Neural progenitor cell (in vitro differentiated cells): Measurements from ENCODE around the gene TMEM238. TPM values are rescaled to one million over a fixed set of nuclear protein-coding genes. Genes with fewer than 3 reads are reported as not detected.

Source experiments
- DNase-seq: peaks from one replicate; pipeline ENCODE4 v3.0.0-alpha.2; 2016; ENCODE audit warnings: low spot score
- H2AFZ ChIP-seq: fragments of 200-600 bp; sonication (generic); replicated peaks from 2 replicates; pipeline ENCODE4 v1.6.1; 2016; ENCODE audit warnings: antibody characterized with exemption
- H3F3A ChIP-seq: fragments of 200-600 bp; sonication (generic); 2 replicates; pipeline ENCODE4 v1.6.1; 2016; ENCODE audit warnings: antibody characterized with exemption, low read depth
- H3K27ac ChIP-seq: fragments of 200-600 bp; sonication (generic); 2 replicates; pipeline ENCODE4 v1.5.1; 2016; ENCODE audit warnings: mild to moderate bottlenecking
- H3K27me3 ChIP-seq: fragments of 200-600 bp; sonication (generic); 2 replicates; pipeline ENCODE4 v1.6.1; 2016; ENCODE audit warnings: mild to moderate bottlenecking, moderate library complexity
- H3K36me3 ChIP-seq: fragments of 200-600 bp; sonication (generic); 2 replicates; pipeline ENCODE4 v1.5.1; 2016
- H3K4me1 ChIP-seq: fragments of 200-600 bp; sonication (generic); 2 replicates; pipeline ENCODE4 v1.6.1; 2016; ENCODE audit warnings: mixed run types
- H3K4me2 ChIP-seq: fragments of 200-600 bp; sonication (generic); 2 replicates; pipeline ENCODE4 v1.6.1; 2016
- H3K4me3 ChIP-seq: fragments of 200-600 bp; sonication (generic); 2 replicates; pipeline ENCODE4 v1.5.1; 2016
- H3K79me2 ChIP-seq: fragments of 200-600 bp; sonication (generic); 2 replicates; pipeline ENCODE4 v1.6.1; 2016; ENCODE audit warnings: low read depth
- H3K9ac ChIP-seq: fragments of 200-600 bp; sonication (generic); 2 replicates; pipeline ENCODE4 v1.6.1; 2016
- H3K9me3 ChIP-seq: fragments of 200-600 bp; sonication (generic); 2 replicates; pipeline ENCODE4 v1.5.1; 2016; ENCODE audit warnings: low read depth
- H4K20me1 ChIP-seq: fragments of 200-600 bp; sonication (generic); 2 replicates; pipeline ENCODE4 v1.6.1; 2016; ENCODE audit warnings: low read depth
- H3K27ac Mint-ChIP-seq: 3 replicates; pipeline ENCODE4 v1.8.0; 2021; ENCODE audit warnings: mixed read lengths
- H3K27me3 Mint-ChIP-seq: 2 replicates; pipeline ENCODE4 v1.8.0; 2022; ENCODE audit warnings: low read depth, mild to moderate bottlenecking, inconsistent platforms, moderate library complexity, mixed read lengths; ENCODE audit not compliant: insufficient read depth
- H3K36me3 Mint-ChIP-seq: 3 replicates; pipeline ENCODE4 v1.8.0; 2021; ENCODE audit warnings: mixed read lengths
- H3K4me1 Mint-ChIP-seq: 3 replicates; pipeline ENCODE4 v1.8.0; 2021; ENCODE audit warnings: mixed read lengths
- H3K4me3 Mint-ChIP-seq: 3 replicates; pipeline ENCODE4 v1.8.0; 2021; ENCODE audit warnings: mild to moderate bottlenecking, moderate library complexity, mixed read lengths
- H3K9me3 Mint-ChIP-seq: 3 replicates; pipeline ENCODE4 v1.8.0; 2020; ENCODE audit warnings: mixed read lengths
- CTCF ChIP-seq: fragments of 200-600 bp; sonication (generic); IDR thresholded peaks from 2 replicates; pipeline ENCODE4 v1.5.1; 2017; ENCODE audit warnings: antibody characterized with exemption, mild to moderate bottlenecking
- EZH2 ChIP-seq: fragments of 200-600 bp; sonication (generic); IDR thresholded peaks from 2 replicates; pipeline ENCODE4 v1.6.1; 2017; ENCODE audit warnings: antibody characterized with exemption, mild to moderate bottlenecking, moderate library complexity
- EZH2phosphoT487 ChIP-seq: fragments of 200-600 bp; sonication (generic); IDR thresholded peaks from 2 replicates; pipeline ENCODE4 v1.6.1; 2017; ENCODE audit warnings: antibody characterized with exemption
- total RNA-seq: library from RNA; depleted of rRNA; stranded (reverse); fragments of >200 nt; gene quantifications from 2 replicates; pipeline ENCODE4 v1.2.3, GENCODE V29; 2015; ENCODE audit warnings: low replicate concordance

The TMEM238 gene
- total RNA-seq, 1 donor from 2014 or later, result not detected

GRCh38 chr19:55347442-55348009 lies 36.6 kb downstream of the TMEM238 start:
- Histone ChIP-seq H3K4me2 (peak overlapping the region; percentile 69), H3K27me3 (peaks cover 15% of the 10 kb centered on the region), H3K79me2 (no peaks in the 10 kb centered on the region), H3K9me3 (no peaks in the 10 kb centered on the region), H3K27ac (no peak overlapping the region), H3K9ac (no peak overlapping the region), H4K20me1 (peaks cover 50% of the 10 kb centered on the region), H3K4me3 (no peak overlapping the region), H2AFZ (no peak overlapping the region), H3F3A (peaks cover 28% of the 10 kb centered on the region), H3K4me1 (peaks cover 21% of the 10 kb centered on the region), H3K36me3 (no peaks in the 10 kb centered on the region)
- Mint-ChIP-seq H3K9me3 (no peaks in the 10 kb centered on the region), H3K36me3 (peaks cover 3% of the 10 kb centered on the region), H3K4me3 (no peak overlapping the region), H3K27me3 (peaks cover 13% of the 10 kb centered on the region), H3K27ac (peak overlapping the region; percentile 46), H3K4me1 (peaks cover 28% of the 10 kb centered on the region)
- no peak for DNase-seq
- no peak for TF ChIP-seq EZH2phosphoT487
- TF ChIP-seq EZH2, result no peak
- TF ChIP-seq CTCF, result no peak

- TF ChIP-seq EZH2 (no peak), EZH2phosphoT487 (no peak), CTCF (no peak)
- Mint-ChIP-seq H3K4me3 (no peak overlapping the region), H3K27me3 (peaks cover 8% of the 10 kb centered on the region)
These were observed 37.2 kb downstream of the TMEM238 start for GRCh38 chr19:55346725-55347441.

DNA sequence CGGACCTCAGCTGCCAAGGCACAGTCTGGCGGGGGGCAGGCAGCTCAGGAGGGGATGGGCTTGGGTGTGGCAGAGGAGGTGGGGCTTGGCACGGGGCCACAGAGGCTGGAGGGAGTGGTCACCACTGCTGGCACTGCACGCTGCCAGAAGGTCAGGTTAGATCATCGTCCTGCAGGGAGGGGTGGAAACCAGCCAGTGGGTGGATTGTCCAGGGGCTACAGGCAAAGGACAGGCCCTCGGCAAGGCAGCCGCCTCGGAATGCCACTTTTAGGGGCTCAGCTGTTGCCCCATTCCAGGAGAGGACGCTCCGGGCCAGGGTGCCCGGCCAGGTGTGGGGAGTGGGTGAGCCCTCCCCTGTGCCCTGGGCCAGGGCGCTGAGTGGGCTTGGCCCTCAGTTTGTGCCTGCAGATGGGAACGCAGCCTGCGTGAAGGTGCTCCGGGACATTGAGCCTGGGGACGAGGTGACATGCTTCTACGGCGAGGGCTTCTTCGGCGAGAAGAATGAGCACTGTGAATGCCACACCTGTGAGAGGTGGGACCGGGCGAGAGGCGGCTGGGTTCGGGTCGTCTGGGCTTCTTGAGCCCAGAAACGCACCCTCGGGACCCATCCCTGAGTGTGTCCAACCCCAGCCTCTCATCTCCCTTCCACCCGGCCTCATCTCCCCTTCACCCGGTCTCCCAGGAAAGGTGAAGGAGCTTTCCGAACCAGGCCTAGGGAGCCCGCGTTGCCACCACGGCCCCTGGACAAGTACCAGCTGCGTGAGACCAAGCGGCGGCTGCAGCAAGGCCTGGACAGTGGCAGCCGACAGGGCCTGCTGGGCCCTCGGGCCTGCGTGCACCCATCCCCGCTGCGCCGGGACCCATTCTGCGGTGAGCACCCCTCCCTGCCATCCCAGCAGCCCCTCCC lies 38.0 kb downstream of the TMEM238 start:
- peaks cover under 1% of the 10 kb centered on the region for H3K27me3 ChIP-seq
- no peak overlapping the region for H3K4me2 ChIP-seq
- no peak for TF ChIP-seq EZH2phosphoT487
- H3K36me3 ChIP-seq, result no peaks in the 10 kb centered on the region
- H3K4me1 ChIP-seq, result peaks cover 29% of the 10 kb centered on the region
- H4K20me1 ChIP-seq, result peaks cover 63% of the 10 kb centered on the region
- Mint-ChIP-seq H3K27me3 (peaks cover 5% of the 10 kb centered on the region), H3K9me3 (no peaks in the 10 kb centered on the region), H3K4me1 (peaks cover 33% of the 10 kb centered on the region), H3K4me3 (no peak overlapping the region), H3K27ac (no peak overlapping the region), H3K36me3 (peaks cover 8% of the 10 kb centered on the region)
- no peak overlapping the region for H3K27ac ChIP-seq
- no peak overlapping the region for H2AFZ ChIP-seq
- H3K9me3 ChIP-seq, result no peaks in the 10 kb centered on the region
- peaks cover 28% of the 10 kb centered on the region for H3F3A ChIP-seq
- no peak overlapping the region for H3K4me3 ChIP-seq
- DNase-seq, result no peak
- H3K9ac ChIP-seq, result no peak overlapping the region
- H3K79me2 ChIP-seq, result peaks cover 13% of the 10 kb centered on the region

More at GRCh38 chr19:55346725-55347441, 37.2 kb downstream of the TMEM238 start:
- Histone ChIP-seq H3K9ac (no peak overlapping the region), H3K27ac (no peak overlapping the region), H3K4me1 (peaks cover 23% of the 10 kb centered on the region), H3K9me3 (no peaks in the 10 kb centered on the region), H3K4me2 (no peak overlapping the region), H3K79me2 (peaks cover 6% of the 10 kb centered on the region), H3K36me3 (no peaks in the 10 kb centered on the region), H3K27me3 (peaks cover 8% of the 10 kb centered on the region), H2AFZ (no peak overlapping the region), H3F3A (peaks cover 28% of the 10 kb centered on the region), H4K20me1 (peaks cover 57% of the 10 kb centered on the region), H3K4me3 (no peak overlapping the region)
- no peaks in the 10 kb centered on the region for H3K9me3 Mint-ChIP-seq
- peaks cover 3% of the 10 kb centered on the region for H3K36me3 Mint-ChIP-seq
- DNase-seq, result no peak
- no peak overlapping the region for H3K27ac Mint-ChIP-seq
- peaks cover 27% of the 10 kb centered on the region for H3K4me1 Mint-ChIP-seq
